ENCODE data around the gene TENT4A.

The TENT4A gene

GRCh38 chr5:6700685-6701355 is 12.4 kb upstream of the TENT4A start:
- no peak for DNase-seq (ENCODE audit: low read depth)

- DNase-seq (ENCODE audit: low read depth): no peak
These were observed 11.7 kb upstream of the TENT4A start for GRCh38 chr5:6701491-6701890.

GRCh38 chr5:6702633-6703032 is 10.6 kb upstream of the TENT4A start:
- no peak for DNase-seq (ENCODE audit: low read depth)

- DNase-seq (ENCODE audit: low read depth): no peak
These were observed 9.4 kb upstream of the TENT4A start for GRCh38 chr5:6703806-6704205.

GRCh38 chr5:6704361-6704851 is 8.8 kb upstream of the TENT4A start:
- DNase-seq (ENCODE audit: low read depth): no peak

GRCh38 chr5:6705088-6705487 is 8.1 kb upstream of the TENT4A start:
- DNase-seq (ENCODE audit: low read depth): no peak

GRCh38 chr5:6705959-6706358 is 7.3 kb upstream of the TENT4A start:
- DNase-seq (ENCODE audit: low read depth): no peak

GRCh38 chr5:6707852-6708251 is 5.4 kb upstream of the TENT4A start:
- DNase-seq (ENCODE audit: low read depth): no peak

- DNase-seq (ENCODE audit: low read depth): no peak
These were observed 4.4 kb upstream of the TENT4A start for GRCh38 chr5:6708814-6709213.

- no peak for DNase-seq (ENCODE audit: low read depth)
These were observed 3.2 kb upstream of the TENT4A start for GRCh38 chr5:6710070-6710469.

GRCh38 chr5:6710551-6711318 is 2.5 kb upstream of the TENT4A start:
- DNase-seq (ENCODE audit: low read depth): no peak

- DNase-seq (ENCODE audit: low read depth): no peak
These were observed 1.7 kb upstream of the TENT4A start for GRCh38 chr5:6711409-6712141.

- peak; percentile 51 for DNase-seq (ENCODE audit: low read depth)
These were observed 1.1 kb upstream of the TENT4A start for GRCh38 chr5:6712142-6712576.

- peak; percentile 96 for DNase-seq (ENCODE audit: low read depth)
These were observed 507 bp upstream of the TENT4A start for GRCh38 chr5:6712577-6713273.

GRCh38 chr5:6714226-6715041 is 1.2 kb downstream of the TENT4A start:
- no peak for DNase-seq (ENCODE audit: low read depth)

GRCh38 chr5:6715271-6715670 is 2.0 kb downstream of the TENT4A start:
- DNase-seq (ENCODE audit: low read depth): no peak

- no peak for DNase-seq (ENCODE audit: low read depth)
These were observed 2.8 kb downstream of the TENT4A start for GRCh38 chr5:6715758-6716628.

GRCh38 chr5:6716629-6717149 is 3.5 kb downstream of the TENT4A start:
- no peak for DNase-seq (ENCODE audit: low read depth)

- DNase-seq (ENCODE audit: low read depth): no peak
These were observed 4.0 kb downstream of the TENT4A start for GRCh38 chr5:6717247-6717646.

GRCh38 chr5:6717687-6718086 is 4.5 kb downstream of the TENT4A start:
- no peak for DNase-seq (ENCODE audit: low read depth)
